Natural killer cell (primary cell): ENCODE data around the gene SCAF8. TPM values are rescaled to one million over a fixed set of nuclear protein-coding genes. Genes with fewer than 3 reads are reported as not detected.
A peak's percentile ranks its signal among the peaks of the same experiment; 100 is the strongest.

Experiments
- ATAC-seq, 3 donors: fragments of 150-1000 bp in 2 of 3; fragments of 200-7000 bp in 1 of 3; cut with Tn5 transposase; 1 replicate in 1 of 3; 2 replicates in 2 of 3; pipeline ENCODE4 v1.10.0; 2021; ENCODE audit warnings: mild to moderate bottlenecking in 2 of 3, moderate library complexity in 2 of 3
- DNase-seq, 2 donors: peaks; one replicate each; pipeline versions ENCODE4 v3.0.0 to v3.0.0-alpha.2; 2013 to 2021; ENCODE audit warnings: mixed read lengths in 1 of 2
- H3K27ac ChIP-seq: one replicate; pipeline ENCODE4 v1.5.1; 2013; ENCODE audit warnings: mild to moderate bottlenecking, low read length
- H3K27me3 ChIP-seq: one replicate; pipeline ENCODE4 v1.6.1; 2013; ENCODE audit warnings: low read length; ENCODE audit not compliant: control insufficient read depth, insufficient read depth
- H3K36me3 ChIP-seq: one replicate; pipeline ENCODE4 v1.6.1; 2013; ENCODE audit warnings: low read length; ENCODE audit not compliant: control insufficient read depth, insufficient read depth
- H3K4me1 ChIP-seq: one replicate; pipeline ENCODE4 v1.6.1; 2013; ENCODE audit warnings: low read length; ENCODE audit not compliant: control insufficient read depth, insufficient read depth
- H3K4me3 ChIP-seq: one replicate; pipeline ENCODE4 v1.5.1; 2013; ENCODE audit warnings: low read length
- H3K9me3 ChIP-seq: one replicate; pipeline ENCODE4 v1.6.1; 2013; ENCODE audit warnings: low read length; ENCODE audit not compliant: control insufficient read depth, insufficient read depth
- H3K27ac Mint-ChIP-seq, 2 donors: one replicate each; pipeline ENCODE4 v1.8.0; 2022; ENCODE audit warnings: mild to moderate bottlenecking in 2 of 2, mixed read lengths in 2 of 2, moderate library complexity in 1 of 2
- H3K27me3 Mint-ChIP-seq, 2 donors: one replicate each; pipeline ENCODE4 v1.8.0; 2022; ENCODE audit warnings: low read depth in 2 of 2, mixed read lengths in 2 of 2
- H3K36me3 Mint-ChIP-seq: one replicate; pipeline ENCODE4 v1.8.0; 2022; ENCODE audit warnings: mixed read lengths
- H3K4me1 Mint-ChIP-seq, 2 donors: one replicate each; pipeline ENCODE4 v1.8.0; 2022; ENCODE audit warnings: mixed read lengths in 2 of 2
- H3K4me3 Mint-ChIP-seq: one replicate; pipeline ENCODE4 v1.8.0; 2022; ENCODE audit warnings: mild to moderate bottlenecking, moderate library complexity, mixed read lengths
- H3K9me3 Mint-ChIP-seq, 2 donors: one replicate each; pipeline ENCODE4 v1.8.0; 2022; ENCODE audit warnings: mixed read lengths in 2 of 2
- WGBS: methylation state at CpG from one replicate; pipeline ENCODE4 v1.1.7; 2013; ENCODE audit warnings: missing lambda C conversion rate; ENCODE audit not compliant: insufficient coverage; 5-methylcytosine and 5-hydroxymethylcytosine counted together
- intact Hi-C: fragments of 100-400 bp; cut with micrococcal nuclease; formaldehyde crosslinking; loops from one replicate; pipeline ENCODE4 v1.14.2; 2022
- total RNA-seq, 4 donors: library from RNA; stranded (reverse); fragments of 120-200 nt in 1 of 4; gene quantifications; one replicate each; pipeline versions ENCODE4 v1.2.3 to v1.2.4, GENCODE V29; 2013 to 2022
- TF ChIP-seq, protein P1 (sequence below): fragments of 200-600 bp; IDR thresholded peaks from one replicate; pipeline ENCODE4 v1.8.0; 2022; ENCODE audit warnings: antibody characterized with exemption

The SCAF8 gene
- total RNA-seq, 3 donors from 2014 or later (not counting 1 experiment from before 2014, with no cell fraction given), result 60.0 to 74.3 (median 68.2) TPM

DNA sequence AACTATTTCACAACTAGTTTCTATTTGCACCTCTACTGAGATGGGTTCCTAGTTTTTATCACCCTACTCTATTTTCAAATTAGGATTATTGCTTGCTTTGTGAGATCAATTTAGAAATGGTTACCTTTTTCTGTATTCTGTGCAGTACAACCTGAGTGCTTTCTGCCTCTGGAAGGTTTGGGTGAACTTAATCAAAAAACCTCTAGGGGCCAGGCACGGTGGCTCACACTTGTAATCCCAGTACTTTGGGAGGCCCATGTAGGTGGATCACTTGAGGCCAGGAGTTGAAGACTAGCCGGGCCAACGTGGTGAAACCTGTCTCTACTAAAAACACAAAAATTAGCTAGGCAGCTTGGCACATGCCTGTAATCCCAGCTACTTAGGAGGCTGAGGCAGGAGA, 63.3 kb downstream of the SCAF8 start:
- Mint-ChIP-seq H3K4me1 (peaks cover 14 to 32% of the 10 kb centered on the region in 2 donors), H3K36me3 (peaks cover 6% of the 10 kb centered on the region), H3K27ac (peak overlapping the region; percentile 10 to 84), H3K9me3 (no peaks in the 10 kb centered on the region), H3K27me3 (no peaks in the 10 kb centered on the region), H3K4me3 (peak overlapping the region; percentile 26)
- Histone ChIP-seq H3K36me3 (peaks cover 29% of the 10 kb centered on the region), H3K27ac (no peak overlapping the region), H3K9me3 (no peaks in the 10 kb centered on the region), H3K4me3 (no peak overlapping the region), H3K4me1 (no peaks in the 10 kb centered on the region), H3K27me3 (no peaks in the 10 kb centered on the region)
- intact Hi-C loops, result no loop called here
- no peak for DNase-seq
- WGBS, result 97% methylated on average over 3 of the region's 3 CpGs
- TF ChIP-seq, protein P1, sequence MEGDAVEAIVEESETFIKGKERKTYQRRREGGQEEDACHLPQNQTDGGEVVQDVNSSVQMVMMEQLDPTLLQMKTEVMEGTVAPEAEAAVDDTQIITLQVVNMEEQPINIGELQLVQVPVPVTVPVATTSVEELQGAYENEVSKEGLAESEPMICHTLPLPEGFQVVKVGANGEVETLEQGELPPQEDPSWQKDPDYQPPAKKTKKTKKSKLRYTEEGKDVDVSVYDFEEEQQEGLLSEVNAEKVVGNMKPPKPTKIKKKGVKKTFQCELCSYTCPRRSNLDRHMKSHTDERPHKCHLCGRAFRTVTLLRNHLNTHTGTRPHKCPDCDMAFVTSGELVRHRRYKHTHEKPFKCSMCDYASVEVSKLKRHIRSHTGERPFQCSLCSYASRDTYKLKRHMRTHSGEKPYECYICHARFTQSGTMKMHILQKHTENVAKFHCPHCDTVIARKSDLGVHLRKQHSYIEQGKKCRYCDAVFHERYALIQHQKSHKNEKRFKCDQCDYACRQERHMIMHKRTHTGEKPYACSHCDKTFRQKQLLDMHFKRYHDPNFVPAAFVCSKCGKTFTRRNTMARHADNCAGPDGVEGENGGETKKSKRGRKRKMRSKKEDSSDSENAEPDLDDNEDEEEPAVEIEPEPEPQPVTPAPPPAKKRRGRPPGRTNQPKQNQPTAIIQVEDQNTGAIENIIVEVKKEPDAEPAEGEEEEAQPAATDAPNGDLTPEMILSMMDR, result no peak
- ATAC-seq, result no peak

DNA sequence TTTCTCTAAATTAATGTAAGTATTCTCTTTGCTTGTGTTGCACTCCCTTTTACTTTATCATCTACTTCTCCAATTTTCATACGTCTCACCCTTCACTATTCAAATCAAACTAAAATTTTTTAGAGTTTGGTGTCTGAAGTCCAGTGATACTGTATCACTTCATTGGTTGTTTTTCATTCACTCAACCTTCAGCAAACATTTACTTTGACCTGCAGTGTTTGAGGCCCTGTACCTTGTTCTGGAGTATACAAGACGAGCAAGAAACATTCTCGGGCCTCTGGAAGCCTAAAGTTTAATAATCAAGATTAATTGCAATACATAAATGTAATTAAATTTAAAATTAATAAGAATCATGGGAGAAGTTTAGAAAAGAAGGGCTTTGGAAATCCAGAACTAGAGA, 64.6 kb downstream of the SCAF8 start:
- H3K36me3 Mint-ChIP-seq, result peaks cover 6% of the 10 kb centered on the region
- no peaks in the 10 kb centered on the region for H3K9me3 Mint-ChIP-seq
- 100% methylated on average over 1 of the region's 3 CpGs for WGBS
- Histone ChIP-seq H3K27ac (no peak overlapping the region), H3K36me3 (peaks cover 25% of the 10 kb centered on the region), H3K4me3 (no peak overlapping the region), H3K27me3 (no peaks in the 10 kb centered on the region), H3K4me1 (no peaks in the 10 kb centered on the region), H3K9me3 (no peaks in the 10 kb centered on the region)
- TF ChIP-seq, protein P1, result no peak
- H3K27ac Mint-ChIP-seq, result peak overlapping the region; percentile 3 to 69
- intact Hi-C loops, result no loop called here
- no peak for DNase-seq
- peaks cover 14 to 24% of the 10 kb centered on the region in 2 donors for H3K4me1 Mint-ChIP-seq
- H3K27me3 Mint-ChIP-seq, result no peaks in the 10 kb centered on the region
- ATAC-seq, result no peak
- H3K4me3 Mint-ChIP-seq, result no peak overlapping the region

- no peak overlapping the region for H3K4me3 ChIP-seq
- intact Hi-C loops, result no loop called here
- H3K27me3 Mint-ChIP-seq, result no peaks in the 10 kb centered on the region
- TF ChIP-seq, protein P1, result no peak
- no peaks in the 10 kb centered on the region for H3K9me3 ChIP-seq
- H3K27me3 ChIP-seq, result no peaks in the 10 kb centered on the region
- H3K36me3 Mint-ChIP-seq, result peaks cover 14% of the 10 kb centered on the region
- ATAC-seq, result peak; percentile 39 to 73 (median 66)
- peak in 1 of 2 donors; percentile 43 for DNase-seq
- no peaks in the 10 kb centered on the region for H3K4me1 ChIP-seq
- H3K4me1 Mint-ChIP-seq, result peaks cover 12 to 24% of the 10 kb centered on the region in 2 donors
- H3K4me3 Mint-ChIP-seq, result no peak overlapping the region
- no peak overlapping the region for H3K27ac ChIP-seq
- H3K9me3 Mint-ChIP-seq, result no peaks in the 10 kb centered on the region
- H3K36me3 ChIP-seq, result peaks cover 39% of the 10 kb centered on the region
- peak overlapping the region; percentile 76 to 77 for H3K27ac Mint-ChIP-seq
Measured at GRCh38 chr6:154800338-154800737, 67.1 kb downstream of the SCAF8 start.

GRCh38 chr6:154805288-154805911, 72.2 kb downstream of the SCAF8 start:
- H3K4me1 ChIP-seq, result no peaks in the 10 kb centered on the region
- H3K27ac ChIP-seq, result no peak overlapping the region
- peak overlapping the region; percentile 6 to 58 for H3K27ac Mint-ChIP-seq
- H3K36me3 ChIP-seq, result peaks cover 66% of the 10 kb centered on the region
- H3K27me3 Mint-ChIP-seq, result no peaks in the 10 kb centered on the region
- no peaks in the 10 kb centered on the region for H3K9me3 ChIP-seq
- ATAC-seq (peak; percentile 67 to 92 (median 76)), DNase-seq (peak in 1 of 2 donors; percentile 65)
- H3K36me3 Mint-ChIP-seq, result peaks cover 18% of the 10 kb centered on the region
- intact Hi-C loops, result loop anchor here (1.0 kb wide), 3 partner anchors 72 to 130 kb away; partner anchors contain the start of gene SCAF8
- H3K27me3 ChIP-seq, result no peaks in the 10 kb centered on the region
- H3K4me3 Mint-ChIP-seq, result no peak overlapping the region
- H3K9me3 Mint-ChIP-seq, result no peaks in the 10 kb centered on the region
- no peak overlapping the region for H3K4me3 ChIP-seq
- WGBS, result 39% methylated on average over 2 of the region's 2 CpGs
- peaks cover under 1 to 7% of the 10 kb centered on the region in 2 donors for H3K4me1 Mint-ChIP-seq
- TF ChIP-seq, protein P1, result peak; percentile 83
